OCI-LY1 (cell line): ENCODE measurements around the gene CAMK2D.

ENCODE experiments used
- H2AFZ ChIP-seq: fragments of 200-600 bp; sonication (generic), shearing (Covaris generic); 2 replicates; pipeline ENCODE4 v1.6.0; 2014; ENCODE audit warnings: antibody characterized with exemption, mild to moderate bottlenecking, low read length
- H3F3A ChIP-seq: fragments of 200-600 bp; sonication (generic), shearing (Covaris generic); 2 replicates; pipeline ENCODE4 v1.6.0; 2014; ENCODE audit warnings: mild to moderate bottlenecking, antibody characterized with exemption, low read length, moderate library complexity; ENCODE audit not compliant: insufficient read depth
- H3K27ac ChIP-seq: fragments of 200-600 bp; sonication (generic); 2 replicates; pipeline ENCODE4 v1.5.1; 2014; ENCODE audit warnings: low read length, mixed run types, mild to moderate bottlenecking, low read depth; ENCODE audit not compliant: poor library complexity, severe bottlenecking
- H3K27me3 ChIP-seq: fragments of 200-600 bp; sonication (generic); 2 replicates; pipeline ENCODE4 v1.6.0; 2014; ENCODE audit warnings: antibody characterized with exemption, mild to moderate bottlenecking, low read length, moderate library complexity; ENCODE audit not compliant: insufficient read depth
- H3K36me3 ChIP-seq: fragments of 200-600 bp; sonication (generic); 2 replicates; pipeline ENCODE4 v1.6.1; 2014; ENCODE audit warnings: mild to moderate bottlenecking, antibody characterized with exemption, low read length, moderate library complexity, mixed read lengths; ENCODE audit not compliant: insufficient read depth
- H3K4me1 ChIP-seq: fragments of 200-600 bp; sonication (generic); 2 replicates; pipeline ENCODE4 v1.5.1; 2014; ENCODE audit warnings: mild to moderate bottlenecking, low read length, moderate library complexity; ENCODE audit not compliant: insufficient read depth, severe bottlenecking
- H3K4me2 ChIP-seq: fragments of 200-600 bp; sonication (generic), shearing (Covaris generic); 2 replicates; pipeline ENCODE4 v1.6.1; 2014; ENCODE audit warnings: low read length
- H3K4me3 ChIP-seq: fragments of 200-600 bp; sonication (generic); 2 replicates; pipeline ENCODE4 v1.5.1; 2014; ENCODE audit warnings: low read length, low read depth, mild to moderate bottlenecking, mixed read lengths; ENCODE audit not compliant: poor library complexity, severe bottlenecking
- H3K79me2 ChIP-seq: fragments of 200-600 bp; shearing (Covaris generic); 2 replicates; pipeline ENCODE4 v1.6.1; 2016; ENCODE audit warnings: mixed run types, low read length, mixed read lengths; ENCODE audit not compliant: insufficient read depth
- H3K9ac ChIP-seq: fragments of 200-600 bp; sonication (generic), shearing (Covaris generic); 2 replicates; pipeline ENCODE4 v1.6.1; 2014; ENCODE audit warnings: mild to moderate bottlenecking, low read length, mixed read lengths
- H3K9me2 ChIP-seq: fragments of 200-600 bp; sonication (generic), shearing (Covaris generic); 2 replicates; pipeline ENCODE4 v1.6.1; 2014; ENCODE audit warnings: low read depth, mild to moderate bottlenecking, low read length, mixed read lengths
- H3K9me3 ChIP-seq: fragments of 200-600 bp; shearing (Covaris generic); 2 replicates; pipeline ENCODE4 v1.6.1; 2014; ENCODE audit warnings: low read length, mixed read lengths
- H4K20me1 ChIP-seq: fragments of 200-600 bp; sonication (generic), shearing (Covaris generic); 2 replicates; pipeline ENCODE4 v1.6.0; 2016; ENCODE audit warnings: mild to moderate bottlenecking, low read length; ENCODE audit not compliant: insufficient read depth
- EZH2 ChIP-seq: fragments of 200-600 bp; sonication (generic), shearing (Covaris generic); IDR thresholded peaks from 2 replicates; pipeline ENCODE4 v1.8.0; 2017; ENCODE audit warnings: borderline replicate concordance, mixed run types, mild to moderate bottlenecking, antibody characterized with exemption, low read length, moderate library complexity, mixed read lengths
- TF ChIP-seq, protein P1 (sequence below): fragments of 200-600 bp; sonication (generic), shearing (Covaris generic); IDR thresholded peaks from 2 replicates; pipeline ENCODE4 v1.5.1; 2017; ENCODE audit warnings: mild to moderate bottlenecking, antibody characterized with exemption, low read length, moderate library complexity, mixed read lengths

Gene CAMK2D

DNA sequence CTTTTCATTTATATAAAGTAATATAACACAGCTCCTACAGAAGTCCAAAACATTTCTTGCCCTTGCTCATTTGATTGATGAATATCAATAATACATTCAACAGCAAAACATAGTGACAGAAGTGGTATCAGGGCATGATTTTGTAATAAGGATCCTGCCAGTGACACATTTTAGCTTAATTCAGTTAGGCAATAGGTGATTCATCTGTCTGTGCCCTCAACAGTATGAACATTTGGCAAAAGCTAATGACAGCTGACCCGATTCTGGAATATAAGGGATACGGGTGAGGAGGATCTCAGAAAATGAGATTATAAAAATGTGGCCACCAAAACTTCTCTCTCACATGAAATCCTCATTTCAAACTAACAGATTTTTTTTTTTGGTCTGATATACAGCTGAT lies 294.0 kb downstream of the CAMK2D start:
- H3K36me3 ChIP-seq: peaks cover 28% of the 10 kb centered on the region
- no peaks in the 10 kb centered on the region for H3K27me3 ChIP-seq
- H4K20me1 ChIP-seq: no peaks in the 10 kb centered on the region
- H3K27ac ChIP-seq: no peak overlapping the region
- H3K79me2 ChIP-seq: no peaks in the 10 kb centered on the region
- TF ChIP-seq, protein P1, sequence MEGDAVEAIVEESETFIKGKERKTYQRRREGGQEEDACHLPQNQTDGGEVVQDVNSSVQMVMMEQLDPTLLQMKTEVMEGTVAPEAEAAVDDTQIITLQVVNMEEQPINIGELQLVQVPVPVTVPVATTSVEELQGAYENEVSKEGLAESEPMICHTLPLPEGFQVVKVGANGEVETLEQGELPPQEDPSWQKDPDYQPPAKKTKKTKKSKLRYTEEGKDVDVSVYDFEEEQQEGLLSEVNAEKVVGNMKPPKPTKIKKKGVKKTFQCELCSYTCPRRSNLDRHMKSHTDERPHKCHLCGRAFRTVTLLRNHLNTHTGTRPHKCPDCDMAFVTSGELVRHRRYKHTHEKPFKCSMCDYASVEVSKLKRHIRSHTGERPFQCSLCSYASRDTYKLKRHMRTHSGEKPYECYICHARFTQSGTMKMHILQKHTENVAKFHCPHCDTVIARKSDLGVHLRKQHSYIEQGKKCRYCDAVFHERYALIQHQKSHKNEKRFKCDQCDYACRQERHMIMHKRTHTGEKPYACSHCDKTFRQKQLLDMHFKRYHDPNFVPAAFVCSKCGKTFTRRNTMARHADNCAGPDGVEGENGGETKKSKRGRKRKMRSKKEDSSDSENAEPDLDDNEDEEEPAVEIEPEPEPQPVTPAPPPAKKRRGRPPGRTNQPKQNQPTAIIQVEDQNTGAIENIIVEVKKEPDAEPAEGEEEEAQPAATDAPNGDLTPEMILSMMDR: no peak
- no peak for TF ChIP-seq EZH2
- H3K4me1 ChIP-seq: no peaks in the 10 kb centered on the region
- H3F3A ChIP-seq: no peaks in the 10 kb centered on the region
- no peak overlapping the region for H3K4me2 ChIP-seq
- no peak overlapping the region for H3K4me3 ChIP-seq
- H3K9ac ChIP-seq: no peak overlapping the region
- H3K9me3 ChIP-seq: no peaks in the 10 kb centered on the region
- no peaks in the 10 kb centered on the region for H3K9me2 ChIP-seq
- H2AFZ ChIP-seq: no peak overlapping the region

GRCh38 chr4:113462286-113462685 lies 299.3 kb downstream of the CAMK2D start:
- H2AFZ ChIP-seq: no peak overlapping the region
- H3K4me2 ChIP-seq: no peak overlapping the region
- no peaks in the 10 kb centered on the region for H3K9me2 ChIP-seq
- H3K79me2 ChIP-seq: no peaks in the 10 kb centered on the region
- H3F3A ChIP-seq: no peaks in the 10 kb centered on the region
- H3K27me3 ChIP-seq: no peaks in the 10 kb centered on the region
- no peak overlapping the region for H3K4me3 ChIP-seq
- H3K36me3 ChIP-seq: peaks cover 64% of the 10 kb centered on the region
- H3K27ac ChIP-seq: no peak overlapping the region
- no peak overlapping the region for H3K9ac ChIP-seq
- TF ChIP-seq EZH2: no peak
- TF ChIP-seq, protein P1: no peak
- no peaks in the 10 kb centered on the region for H3K9me3 ChIP-seq
- H4K20me1 ChIP-seq: no peaks in the 10 kb centered on the region
- H3K4me1 ChIP-seq: no peaks in the 10 kb centered on the region

- no peaks in the 10 kb centered on the region for H3K79me2 ChIP-seq
- H3K36me3 ChIP-seq: peaks cover 74% of the 10 kb centered on the region
- no peak overlapping the region for H3K4me3 ChIP-seq
- no peak overlapping the region for H3K27ac ChIP-seq
- H3K4me2 ChIP-seq: no peak overlapping the region
- no peaks in the 10 kb centered on the region for H3K9me2 ChIP-seq
- H3K9ac ChIP-seq: no peak overlapping the region
- no peaks in the 10 kb centered on the region for H3F3A ChIP-seq
- no peaks in the 10 kb centered on the region for H3K4me1 ChIP-seq
- H2AFZ ChIP-seq: no peak overlapping the region
- no peak for TF ChIP-seq EZH2
- TF ChIP-seq, protein P1: no peak
- H4K20me1 ChIP-seq: no peaks in the 10 kb centered on the region
- no peaks in the 10 kb centered on the region for H3K9me3 ChIP-seq
- no peaks in the 10 kb centered on the region for H3K27me3 ChIP-seq
Measured at GRCh38 chr4:113461281-113461680, 300.3 kb downstream of the CAMK2D start.
